Measurements from ENCODE around the gene RNU1-2.

RNU1-2 gene

GRCh38 chr1:16924216-16924918 lies 28.6 kb downstream of the RNU1-2 start:
- no peaks in the 10 kb centered on the region for H3K36me3 ChIP-seq (ENCODE audit: control insufficient read depth, insufficient read depth, low read length)
- no peaks in the 10 kb centered on the region for H3K79me2 ChIP-seq
- no peak overlapping the region for H3K27ac ChIP-seq
- TF ChIP-seq, protein P1, sequence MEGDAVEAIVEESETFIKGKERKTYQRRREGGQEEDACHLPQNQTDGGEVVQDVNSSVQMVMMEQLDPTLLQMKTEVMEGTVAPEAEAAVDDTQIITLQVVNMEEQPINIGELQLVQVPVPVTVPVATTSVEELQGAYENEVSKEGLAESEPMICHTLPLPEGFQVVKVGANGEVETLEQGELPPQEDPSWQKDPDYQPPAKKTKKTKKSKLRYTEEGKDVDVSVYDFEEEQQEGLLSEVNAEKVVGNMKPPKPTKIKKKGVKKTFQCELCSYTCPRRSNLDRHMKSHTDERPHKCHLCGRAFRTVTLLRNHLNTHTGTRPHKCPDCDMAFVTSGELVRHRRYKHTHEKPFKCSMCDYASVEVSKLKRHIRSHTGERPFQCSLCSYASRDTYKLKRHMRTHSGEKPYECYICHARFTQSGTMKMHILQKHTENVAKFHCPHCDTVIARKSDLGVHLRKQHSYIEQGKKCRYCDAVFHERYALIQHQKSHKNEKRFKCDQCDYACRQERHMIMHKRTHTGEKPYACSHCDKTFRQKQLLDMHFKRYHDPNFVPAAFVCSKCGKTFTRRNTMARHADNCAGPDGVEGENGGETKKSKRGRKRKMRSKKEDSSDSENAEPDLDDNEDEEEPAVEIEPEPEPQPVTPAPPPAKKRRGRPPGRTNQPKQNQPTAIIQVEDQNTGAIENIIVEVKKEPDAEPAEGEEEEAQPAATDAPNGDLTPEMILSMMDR (IDR thresholded peaks at IDR 0.05): no peak
- no peak overlapping the region for H3K4me2 ChIP-seq (ENCODE audit: low read length)
- no peak overlapping the region for H3K4me3 ChIP-seq (ENCODE audit: low read depth, low read length)
- H3K9me3 ChIP-seq (ENCODE audit: control insufficient read depth, low read length): no peaks in the 10 kb centered on the region
- H3K9ac ChIP-seq: no peak overlapping the region
- no peaks in the 10 kb centered on the region for H3K4me1 ChIP-seq
- no peak overlapping the region for H2AFZ ChIP-seq
- H3K27me3 ChIP-seq (ENCODE audit: control insufficient read depth, insufficient read depth, low read length): no peaks in the 10 kb centered on the region

GRCh38 chr1:16924919-16925477 lies 29.2 kb downstream of the RNU1-2 start:
- no peak overlapping the region for H2AFZ ChIP-seq
- TF ChIP-seq, protein P1 (IDR thresholded peaks at IDR 0.05): no peak
- H3K4me1 ChIP-seq: no peaks in the 10 kb centered on the region
- H3K9me3 ChIP-seq (ENCODE audit: control insufficient read depth, low read length): no peaks in the 10 kb centered on the region
- no peak overlapping the region for H3K4me3 ChIP-seq (ENCODE audit: low read depth, low read length)
- H3K79me2 ChIP-seq: no peaks in the 10 kb centered on the region
- H3K36me3 ChIP-seq (ENCODE audit: control insufficient read depth, insufficient read depth, low read length): no peaks in the 10 kb centered on the region
- H3K4me2 ChIP-seq (ENCODE audit: low read length): no peak overlapping the region
- no peaks in the 10 kb centered on the region for H3K27me3 ChIP-seq (ENCODE audit: control insufficient read depth, insufficient read depth, low read length)
- H3K9ac ChIP-seq: no peak overlapping the region
- H3K27ac ChIP-seq: no peak overlapping the region

DNA sequence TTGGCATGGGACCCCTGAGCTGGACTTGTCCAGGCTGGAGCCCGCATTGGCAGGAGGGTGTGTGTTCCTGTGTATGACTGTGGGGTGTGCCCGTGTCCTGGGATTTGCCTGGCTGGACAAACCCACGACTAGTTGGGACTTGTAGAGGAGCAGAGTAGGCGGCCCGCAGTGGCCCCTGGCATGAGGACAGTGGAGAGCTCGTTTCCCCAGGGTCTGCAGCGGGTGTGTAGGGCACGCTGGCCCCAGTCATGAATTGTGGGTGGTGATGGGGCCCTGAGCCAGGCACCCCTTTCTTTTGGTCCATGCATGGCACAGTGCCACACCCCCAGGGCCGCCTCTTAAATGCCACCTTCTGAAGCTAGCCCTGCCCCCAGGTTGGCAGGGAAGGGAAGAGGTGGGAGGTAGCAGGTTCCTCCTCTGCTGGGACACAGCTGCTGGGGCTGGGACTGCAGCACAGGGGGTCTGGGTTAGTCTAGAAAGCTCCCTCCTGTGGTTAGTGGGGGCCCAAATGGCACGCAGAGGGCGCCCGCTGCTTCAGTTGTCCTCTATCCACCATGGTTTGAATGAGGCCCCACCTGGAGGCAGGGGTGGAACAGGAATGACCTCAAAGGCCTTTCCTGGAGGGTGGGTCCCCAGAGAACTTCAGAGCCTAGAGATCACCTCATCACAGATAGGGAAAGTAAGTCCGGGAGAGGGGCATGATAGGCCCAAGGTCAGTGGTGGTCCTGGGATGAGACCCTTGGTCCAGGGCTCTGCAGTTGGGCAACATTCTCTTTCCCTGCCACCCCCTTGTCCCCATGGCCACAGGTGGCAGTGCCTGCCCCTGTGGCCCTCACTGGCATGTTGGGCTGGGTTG lies 30.1 kb downstream of the RNU1-2 start:
- Histone ChIP-seq H3K36me3 (ENCODE audit: control insufficient read depth, insufficient read depth, low read length) (no peaks in the 10 kb centered on the region), H3K4me1 (no peaks in the 10 kb centered on the region), H3K9me3 (ENCODE audit: control insufficient read depth, low read length) (no peaks in the 10 kb centered on the region), H3K4me2 (ENCODE audit: low read length) (no peak overlapping the region), H3K79me2 (no peaks in the 10 kb centered on the region), H2AFZ (no peak overlapping the region), H3K9ac (no peak overlapping the region), H3K27ac (no peak overlapping the region), H3K27me3 (ENCODE audit: control insufficient read depth, insufficient read depth, low read length) (no peaks in the 10 kb centered on the region), H3K4me3 (ENCODE audit: low read depth, low read length) (no peak overlapping the region)
- TF ChIP-seq, protein P1 (IDR thresholded peaks at IDR 0.05): no peak

DNA sequence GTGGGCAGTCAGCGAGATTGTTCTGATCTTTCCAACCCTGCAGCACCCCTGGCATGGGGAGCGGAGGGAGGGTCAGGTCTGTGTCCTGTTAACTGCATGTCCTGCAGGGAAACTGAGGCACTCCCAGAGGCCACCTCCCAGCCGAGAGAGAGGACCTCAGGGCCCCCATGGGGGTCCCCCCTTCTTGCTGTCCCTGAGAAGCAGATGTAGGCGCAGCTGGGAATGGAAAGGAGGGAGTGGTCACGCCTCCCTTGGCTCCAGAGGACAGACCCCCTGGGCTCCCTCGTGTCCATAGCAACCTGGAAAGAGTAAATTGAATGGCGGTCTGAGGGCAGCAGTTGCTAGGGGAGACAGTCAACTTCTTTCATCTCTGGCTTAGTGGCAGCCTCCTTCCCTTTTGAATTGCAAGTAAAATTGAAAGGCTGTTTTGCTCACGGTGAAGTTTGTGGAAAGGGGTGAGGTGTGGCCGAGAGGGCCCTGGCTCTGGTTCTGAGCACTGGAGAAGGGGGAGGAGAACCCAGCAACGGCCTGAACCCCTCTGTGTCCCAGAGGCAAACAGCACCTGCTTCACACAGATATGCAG lies 30.8 kb downstream of the RNU1-2 start:
- H3K4me2 ChIP-seq (ENCODE audit: low read length): no peak overlapping the region
- H3K36me3 ChIP-seq (ENCODE audit: control insufficient read depth, insufficient read depth, low read length): no peaks in the 10 kb centered on the region
- no peak overlapping the region for H3K9ac ChIP-seq
- H3K4me3 ChIP-seq (ENCODE audit: low read depth, low read length): no peak overlapping the region
- no peak overlapping the region for H2AFZ ChIP-seq
- TF ChIP-seq, protein P1 (IDR thresholded peaks at IDR 0.05): no peak
- no peaks in the 10 kb centered on the region for H3K4me1 ChIP-seq
- no peaks in the 10 kb centered on the region for H3K9me3 ChIP-seq (ENCODE audit: control insufficient read depth, low read length)
- H3K27me3 ChIP-seq (ENCODE audit: control insufficient read depth, insufficient read depth, low read length): no peaks in the 10 kb centered on the region
- no peak overlapping the region for H3K27ac ChIP-seq
- H3K79me2 ChIP-seq: no peaks in the 10 kb centered on the region

Data from parathyroid adenoma (tissue), 2 donors.